Upper lobe of left lung (tissue), 4 donors: ENCODE measurements around the gene DMD.

ENCODE experiments used
- CTCF ChIP-seq, 6 experiments: fragments of 450-650 bp in 4 of 6; fragments of 200-600 bp in 2 of 6; sonication (generic) in 2 of 6; IDR thresholded peaks; one replicate each; pipeline ENCODE4 v1.5.1; 2016 to 2019; ENCODE audit warnings: antibody characterized with exemption in 6 of 6
- EP300 ChIP-seq, 4 donors: sonication (generic); formaldehyde crosslinking; IDR thresholded peaks; one replicate each; pipeline ENCODE4 v1.5.1; 2017; ENCODE audit warnings: antibody characterized with exemption in 4 of 4, control low read depth in 2 of 4
- POLR2A ChIP-seq, 4 donors: fragments of 450-650 bp; IDR thresholded peaks; one replicate each; pipeline ENCODE4 v1.5.1; 2016 to 2017; ENCODE audit warnings: antibody characterized with exemption in 4 of 4, mild to moderate bottlenecking in 2 of 4
- POLR2AphosphoS5 ChIP-seq, 2 donors: sonication (generic); formaldehyde crosslinking; IDR thresholded peaks; one replicate each; pipeline ENCODE4 v1.5.1; 2017; ENCODE audit warnings: antibody characterized with exemption in 2 of 2

GRCh38 chrX:31711166-31711565, 1500.2 kb downstream of the DMD start:
- no peak for TF ChIP-seq CTCF (IDR thresholded peaks at IDR 0.05)
- no peak for TF ChIP-seq POLR2AphosphoS5 (IDR thresholded peaks at IDR 0.05)
- no peak for TF ChIP-seq POLR2A (IDR thresholded peaks at IDR 0.05)
- no peak for TF ChIP-seq EP300 (IDR thresholded peaks at IDR 0.05)
